ENCODE data around the gene TAS2R40. TPM values are rescaled to one million over a fixed set of nuclear protein-coding genes. Genes with fewer than 3 reads are reported as not detected.

Gene TAS2R40
- polyA plus RNA-seq, 1 of the 3 experiments (the other 2 are of a cell fraction), result not detected

- H3K9ac ChIP-seq, result no peak overlapping the region
- H3K36me3 ChIP-seq (replicated peaks in 1 of 2; ENCODE audit: control insufficient read depth in 1 of 2, insufficient read depth in 2 of 2, low read length in 1 of 2), result no peaks in the 10 kb centered on the region
- no peak overlapping the region for H3K4me2 ChIP-seq
- no peak for DNase-seq
- no peaks in the 10 kb centered on the region for H3K9me3 ChIP-seq
- no peaks in the 10 kb centered on the region for H3K9me2 ChIP-seq
- POLR2A ChIA-PET, result no interaction called here
- 23% methylated on average over 3 of the region's 3 CpGs for WGBS (ENCODE audit: low lambda C conversion rate)
- H3K79me2 ChIP-seq (ENCODE audit: insufficient read depth), result no peaks in the 10 kb centered on the region
- no peaks in the 10 kb centered on the region for H4K20me1 ChIP-seq (ENCODE audit: insufficient read depth)
- CTCF ChIA-PET, result interaction anchor here (0.6 to 4.0 kb wide), 4 partner anchors 12 to 196 kb away, joined by 3 to 47 read pairs (median 4); no protein-coding TSS in a partner anchor
- no peak overlapping the region for H3K27ac ChIP-seq (ENCODE audit: low read depth in 2 of 2, low read length in 1 of 2)
- no peaks in the 10 kb centered on the region for H3F3A ChIP-seq (replicated peaks; ENCODE audit: insufficient read depth)
- no peak overlapping the region for H2AFZ ChIP-seq (ENCODE audit: low read depth)
- H3K4me3 ChIP-seq (ENCODE audit: low read depth in 2 of 2, low read length in 1 of 2), result no peak overlapping the region
- H3K4me1 ChIP-seq (ENCODE audit: control insufficient read depth in 1 of 2, insufficient read depth in 2 of 2, low read depth in 1 of 2, low read length in 1 of 2), result no peaks in the 10 kb centered on the region
- H3K27me3 ChIP-seq (ENCODE audit: insufficient read depth), result peaks cover 30% of the 10 kb centered on the region; the same call in 1 of the 2 replicates
- TF ChIP-seq JUND (IDR thresholded peaks at IDR 0.05) (no peak), MAX (IDR thresholded peaks at IDR 0.05; ENCODE audit: low read depth) (no peak), RFX5 (IDR thresholded peaks at IDR 0.05; ENCODE audit: low read length) (no peak), RXRA (IDR thresholded peaks at IDR 0.05; ENCODE audit: borderline replicate concordance, low read depth) (no peak), EP300 (IDR thresholded peaks at IDR 0.05; ENCODE audit: borderline replicate concordance in 1 of 2, low read depth in 1 of 2, low read length in 1 of 2) (no peak), TEAD4 (IDR thresholded peaks at IDR 0.05; ENCODE audit: borderline replicate concordance, insufficient read depth) (no peak), RCOR1 (IDR thresholded peaks at IDR 0.05; ENCODE audit: low read length) (no peak), IRF3 (IDR thresholded peaks at IDR 0.05; ENCODE audit: low read depth, low read length) (no peak), FOSL2 (IDR thresholded peaks at IDR 0.05; ENCODE audit: borderline replicate concordance, low read depth) (no peak), EZH2phosphoT487 (IDR thresholded peaks at IDR 0.05; ENCODE audit: borderline replicate concordance, low read depth) (no peak), USF1 (IDR thresholded peaks at IDR 0.05; ENCODE audit: borderline replicate concordance, low read depth) (no peak)
These were observed 18.5 kb upstream of the TAS2R40 start for GRCh38 chr7:143203386-143203785.

- no peak overlapping the region for H2AFZ ChIP-seq (ENCODE audit: low read depth)
- H3K9me3 ChIP-seq, result no peaks in the 10 kb centered on the region
- 28% methylated on average over 13 of the region's 13 CpGs for WGBS (ENCODE audit: low lambda C conversion rate)
- no peak for DNase-seq
- no peak overlapping the region for H3K9ac ChIP-seq
- H3K4me1 ChIP-seq (ENCODE audit: control insufficient read depth in 1 of 2, insufficient read depth in 2 of 2, low read depth in 1 of 2, low read length in 1 of 2), result no peaks in the 10 kb centered on the region
- no peak overlapping the region for H3K27ac ChIP-seq (ENCODE audit: low read depth in 2 of 2, low read length in 1 of 2)
- peaks cover 30% of the 10 kb centered on the region; the same call in 1 of the 2 replicates for H3K27me3 ChIP-seq (ENCODE audit: insufficient read depth)
- no peaks in the 10 kb centered on the region for H3K9me2 ChIP-seq
- H3K4me3 ChIP-seq (ENCODE audit: low read depth in 2 of 2, low read length in 1 of 2), result no peak overlapping the region
- POLR2A ChIA-PET, result no interaction called here
- no peaks in the 10 kb centered on the region for H4K20me1 ChIP-seq (ENCODE audit: insufficient read depth)
- H3F3A ChIP-seq (replicated peaks; ENCODE audit: insufficient read depth), result no peaks in the 10 kb centered on the region
- CTCF ChIA-PET, result interaction anchor here (1.2 kb wide), 1 partner anchor 10 kb away, joined by 8 read pairs; no protein-coding TSS in a partner anchor
- H3K36me3 ChIP-seq (replicated peaks in 1 of 2; ENCODE audit: control insufficient read depth in 1 of 2, insufficient read depth in 2 of 2, low read length in 1 of 2), result no peaks in the 10 kb centered on the region
- H3K4me2 ChIP-seq, result no peak overlapping the region
- H3K79me2 ChIP-seq (ENCODE audit: insufficient read depth), result no peaks in the 10 kb centered on the region
- TF ChIP-seq FOXM1 (IDR thresholded peaks at IDR 0.05; ENCODE audit: low read depth), result no peak
- TF ChIP-seq GABPA (IDR thresholded peaks at IDR 0.05; ENCODE audit: low read depth), result no peak
- TF ChIP-seq EZH2phosphoT487 (IDR thresholded peaks at IDR 0.05; ENCODE audit: borderline replicate concordance, low read depth), result no peak
- TF ChIP-seq JUND (IDR thresholded peaks at IDR 0.05), result no peak
- no peak for TF ChIP-seq TCF12 (IDR thresholded peaks at IDR 0.05)
- no peak for TF ChIP-seq USF2 (IDR thresholded peaks at IDR 0.05; ENCODE audit: borderline replicate concordance, low read depth, low read length)
- no peak for TF ChIP-seq SMC3 (IDR thresholded peaks at IDR 0.05; ENCODE audit: low read depth, low read length)
- no peak for TF ChIP-seq EP300 (IDR thresholded peaks at IDR 0.05; ENCODE audit: borderline replicate concordance in 1 of 2, low read depth in 1 of 2, low read length in 1 of 2)
- no peak for TF ChIP-seq TEAD4 (IDR thresholded peaks at IDR 0.05; ENCODE audit: borderline replicate concordance, insufficient read depth)
- TF ChIP-seq POLR2AphosphoS5 (IDR thresholded peaks at IDR 0.05; ENCODE audit: low read depth, low read length), result no peak
- TF ChIP-seq CHD2 (IDR thresholded peaks at IDR 0.05; ENCODE audit: low read length, partially characterized antibody), result no peak
- TF ChIP-seq NFIC (IDR thresholded peaks at IDR 0.05; ENCODE audit: borderline replicate concordance), result no peak
These were observed 16.1 kb upstream of the TAS2R40 start for GRCh38 chr7:143205560-143206293.

Data from SK-N-SH (cell line).